HG03095 (cell line): Measurements from ENCODE around the gene ANKRD13D.

ENCODE experiments used
- ATAC-seq: cut with Tn5 transposase; IDR thresholded peaks from one replicate; pipeline ENCODE4 v1.9.1; 2021; ENCODE audit warnings: moderate library complexity; ENCODE audit not compliant: unreplicated experiment

ANKRD13D gene

GRCh38 chr11:67273260-67273990 is 15.7 kb upstream of the ANKRD13D start:
- ATAC-seq = no peak

- ATAC-seq = no peak
Measured at GRCh38 chr11:67274768-67275605, 14.1 kb upstream of the ANKRD13D start.

GRCh38 chr11:67275606-67276409 is 13.3 kb upstream of the ANKRD13D start:
- no peak for ATAC-seq

- ATAC-seq = no peak
Measured at GRCh38 chr11:67276781-67277230, 12.3 kb upstream of the ANKRD13D start.

GRCh38 chr11:67277231-67277961 is 11.7 kb upstream of the ANKRD13D start:
- ATAC-seq = peak; percentile 62

GRCh38 chr11:67278135-67278938 is 10.8 kb upstream of the ANKRD13D start:
- ATAC-seq = no peak

GRCh38 chr11:67278939-67279588 is 10.0 kb upstream of the ANKRD13D start:
- ATAC-seq = no peak

GRCh38 chr11:67279589-67280340 is 9.3 kb upstream of the ANKRD13D start:
- no peak for ATAC-seq

GRCh38 chr11:67280341-67280787 is 8.7 kb upstream of the ANKRD13D start:
- no peak for ATAC-seq

GRCh38 chr11:67280788-67281551 is 8.1 kb upstream of the ANKRD13D start:
- ATAC-seq = no peak

GRCh38 chr11:67281552-67282150 is 7.5 kb upstream of the ANKRD13D start:
- no peak for ATAC-seq

GRCh38 chr11:67282155-67282875 is 6.8 kb upstream of the ANKRD13D start:
- no peak for ATAC-seq

GRCh38 chr11:67282876-67283371 is 6.2 kb upstream of the ANKRD13D start:
- no peak for ATAC-seq

- ATAC-seq = no peak
Measured at GRCh38 chr11:67283481-67283963, 5.6 kb upstream of the ANKRD13D start.

GRCh38 chr11:67284811-67285540 is 4.1 kb upstream of the ANKRD13D start:
- ATAC-seq = no peak
